Coronary artery (tissue), 2 donors: ENCODE results near the gene COL5A1.
A peak's percentile ranks its signal among the peaks of the same experiment; 100 is the strongest.

Experiments used
- DNase-seq: peaks from one replicate; pipeline ENCODE4 v3.0.0-alpha.2; 2017; ENCODE audit warnings: low spot score
- H3K27ac ChIP-seq, 2 donors: fragments of 200-600 bp; sonication (generic); one replicate each; pipeline ENCODE4 v1.5.1; 2016 to 2019
- H3K4me3 ChIP-seq: fragments of 200-600 bp; sonication (generic); 2 replicates; pipeline ENCODE4 v1.5.1; 2016; ENCODE audit warnings: mild to moderate bottlenecking, moderate library complexity
- TF ChIP-seq, protein P1 (sequence below): fragments of 200-600 bp; sonication (generic); IDR thresholded peaks from one replicate; pipeline ENCODE4 v1.5.1; 2019; ENCODE audit warnings: antibody characterized with exemption

The COL5A1 gene

DNA sequence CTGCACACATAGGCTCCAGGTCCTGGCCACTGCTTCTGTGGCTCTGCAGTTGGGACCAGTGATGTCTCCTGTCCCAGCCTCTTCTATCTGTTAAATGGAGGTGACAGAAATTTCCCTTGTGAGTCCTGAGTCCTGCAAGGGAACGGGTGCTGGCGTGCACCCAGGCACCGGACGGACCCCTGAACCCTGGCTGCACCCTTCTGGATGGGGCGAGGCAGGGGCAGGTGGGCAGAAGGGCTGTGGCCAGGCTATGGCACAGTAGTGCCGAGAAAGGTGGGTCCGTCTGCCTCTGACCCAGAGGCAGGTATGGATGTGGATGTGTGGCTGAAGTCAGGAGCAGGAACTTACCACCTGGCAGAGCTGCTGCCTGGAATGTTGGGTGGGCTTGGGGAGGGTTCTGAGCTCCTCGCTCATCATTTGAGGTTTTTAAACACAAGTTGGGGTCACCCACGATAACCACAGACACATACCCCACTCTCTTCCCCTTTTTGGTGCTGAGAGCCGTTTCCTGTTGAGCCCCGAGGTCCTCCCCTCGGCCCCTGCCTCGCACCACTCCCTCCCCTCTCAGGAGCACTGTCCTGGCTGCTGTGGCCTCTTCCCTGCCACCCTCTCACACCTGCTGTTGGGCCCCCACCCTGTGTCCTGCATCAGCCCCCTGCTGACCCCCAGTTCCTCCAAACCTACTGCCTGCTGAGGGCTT, 82.0 kb downstream of the COL5A1 start:
- H3K4me3 ChIP-seq, result no peak overlapping the region
- peak overlapping the region in 1 of 2 donors; percentile 39 for H3K27ac ChIP-seq
- no peak for DNase-seq
- TF ChIP-seq, protein P1, sequence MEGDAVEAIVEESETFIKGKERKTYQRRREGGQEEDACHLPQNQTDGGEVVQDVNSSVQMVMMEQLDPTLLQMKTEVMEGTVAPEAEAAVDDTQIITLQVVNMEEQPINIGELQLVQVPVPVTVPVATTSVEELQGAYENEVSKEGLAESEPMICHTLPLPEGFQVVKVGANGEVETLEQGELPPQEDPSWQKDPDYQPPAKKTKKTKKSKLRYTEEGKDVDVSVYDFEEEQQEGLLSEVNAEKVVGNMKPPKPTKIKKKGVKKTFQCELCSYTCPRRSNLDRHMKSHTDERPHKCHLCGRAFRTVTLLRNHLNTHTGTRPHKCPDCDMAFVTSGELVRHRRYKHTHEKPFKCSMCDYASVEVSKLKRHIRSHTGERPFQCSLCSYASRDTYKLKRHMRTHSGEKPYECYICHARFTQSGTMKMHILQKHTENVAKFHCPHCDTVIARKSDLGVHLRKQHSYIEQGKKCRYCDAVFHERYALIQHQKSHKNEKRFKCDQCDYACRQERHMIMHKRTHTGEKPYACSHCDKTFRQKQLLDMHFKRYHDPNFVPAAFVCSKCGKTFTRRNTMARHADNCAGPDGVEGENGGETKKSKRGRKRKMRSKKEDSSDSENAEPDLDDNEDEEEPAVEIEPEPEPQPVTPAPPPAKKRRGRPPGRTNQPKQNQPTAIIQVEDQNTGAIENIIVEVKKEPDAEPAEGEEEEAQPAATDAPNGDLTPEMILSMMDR, result no peak

DNA sequence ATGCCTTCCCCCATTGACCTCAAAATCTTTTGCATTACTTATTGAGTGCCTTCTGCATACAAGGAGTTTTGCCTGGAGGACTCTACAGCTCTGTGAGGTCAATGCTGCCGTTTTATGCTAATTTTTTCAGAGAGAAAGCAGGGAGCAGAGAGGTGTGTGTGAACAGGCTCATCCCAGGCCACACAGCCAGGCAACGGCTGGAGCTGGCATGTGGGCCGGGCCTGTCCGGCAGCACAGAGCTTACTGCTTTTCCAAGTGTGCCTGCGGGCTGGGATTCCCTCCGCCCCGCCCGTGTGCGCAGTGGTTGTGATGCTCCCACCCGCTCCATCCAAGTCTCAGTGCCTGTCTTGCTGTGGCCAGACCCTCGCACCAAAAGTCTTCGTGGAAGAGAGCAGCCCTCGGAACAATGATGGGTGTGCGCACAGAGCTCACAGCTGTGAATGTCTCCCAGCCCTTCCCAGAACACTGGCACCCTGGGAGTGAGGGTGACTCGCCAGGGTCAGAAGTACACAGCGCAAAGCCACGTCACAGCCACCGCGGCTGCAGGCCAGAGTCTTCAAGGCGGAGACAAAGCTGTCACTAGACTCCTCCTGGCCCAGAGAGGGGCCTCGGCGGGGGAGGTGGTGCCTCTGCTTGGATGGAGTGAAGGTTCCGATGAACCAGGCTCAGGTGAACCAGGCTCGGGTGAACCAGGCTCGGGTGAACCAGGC, 82.8 kb downstream of the COL5A1 start:
- H3K27ac ChIP-seq, result peak overlapping the region in 1 of 2 donors; percentile 39
- TF ChIP-seq, protein P1, result no peak
- H3K4me3 ChIP-seq, result no peak overlapping the region
- no peak for DNase-seq

DNA sequence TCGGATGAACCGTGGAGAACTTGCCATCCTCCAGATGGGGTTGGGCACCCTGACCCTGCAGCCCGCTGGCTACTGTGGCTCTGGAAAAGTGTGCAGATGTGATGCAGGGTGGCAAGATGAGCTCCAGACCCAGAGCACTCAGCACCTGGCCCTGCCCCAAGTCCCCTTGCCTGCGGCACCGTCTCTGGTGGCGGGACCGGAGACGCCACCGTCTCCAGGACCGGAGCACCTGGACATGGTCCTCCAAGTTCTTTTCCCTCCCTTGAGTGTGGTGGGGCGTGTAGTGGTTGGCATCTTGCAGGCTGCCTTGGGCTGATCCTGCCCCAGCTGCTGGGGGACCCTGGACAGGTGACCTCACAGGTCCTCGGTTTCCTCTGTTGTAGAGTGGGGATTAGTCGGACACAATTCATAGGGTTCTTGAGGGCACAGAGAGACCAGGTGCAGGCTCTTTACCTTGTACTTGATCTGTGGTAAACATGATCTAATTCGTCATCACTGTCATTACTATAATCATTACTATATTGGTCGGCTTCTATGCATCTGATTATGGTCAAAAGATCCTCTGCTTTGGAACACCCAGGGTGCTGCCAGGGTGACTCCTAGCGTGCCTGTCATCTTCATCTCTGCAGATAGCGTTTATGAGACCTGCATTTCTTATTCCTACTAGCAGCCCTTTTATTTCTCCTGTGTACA, 83.5 kb downstream of the COL5A1 start:
- TF ChIP-seq, protein P1, result no peak
- DNase-seq, result no peak
- no peak overlapping the region for H3K4me3 ChIP-seq
- no peak overlapping the region for H3K27ac ChIP-seq

DNA sequence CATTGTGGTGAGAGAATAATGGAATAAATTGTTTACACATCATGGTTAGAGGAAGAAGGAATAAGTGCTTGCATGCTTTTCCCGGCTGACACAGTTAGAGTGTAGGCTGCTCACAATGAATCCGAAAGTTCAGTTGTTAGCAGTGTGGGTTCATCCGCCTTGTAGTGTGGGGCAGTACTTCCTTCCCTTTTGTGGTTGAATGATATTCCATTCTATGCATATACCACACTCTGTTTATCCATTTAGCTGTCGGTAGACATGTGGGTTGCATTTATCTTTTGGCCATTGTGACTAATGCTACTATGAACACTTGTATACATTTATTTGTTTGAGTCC, 84.0 kb downstream of the COL5A1 start:
- H3K4me3 ChIP-seq, result no peak overlapping the region
- DNase-seq, result no peak
- H3K27ac ChIP-seq, result no peak overlapping the region
- TF ChIP-seq, protein P1, result no peak

DNA sequence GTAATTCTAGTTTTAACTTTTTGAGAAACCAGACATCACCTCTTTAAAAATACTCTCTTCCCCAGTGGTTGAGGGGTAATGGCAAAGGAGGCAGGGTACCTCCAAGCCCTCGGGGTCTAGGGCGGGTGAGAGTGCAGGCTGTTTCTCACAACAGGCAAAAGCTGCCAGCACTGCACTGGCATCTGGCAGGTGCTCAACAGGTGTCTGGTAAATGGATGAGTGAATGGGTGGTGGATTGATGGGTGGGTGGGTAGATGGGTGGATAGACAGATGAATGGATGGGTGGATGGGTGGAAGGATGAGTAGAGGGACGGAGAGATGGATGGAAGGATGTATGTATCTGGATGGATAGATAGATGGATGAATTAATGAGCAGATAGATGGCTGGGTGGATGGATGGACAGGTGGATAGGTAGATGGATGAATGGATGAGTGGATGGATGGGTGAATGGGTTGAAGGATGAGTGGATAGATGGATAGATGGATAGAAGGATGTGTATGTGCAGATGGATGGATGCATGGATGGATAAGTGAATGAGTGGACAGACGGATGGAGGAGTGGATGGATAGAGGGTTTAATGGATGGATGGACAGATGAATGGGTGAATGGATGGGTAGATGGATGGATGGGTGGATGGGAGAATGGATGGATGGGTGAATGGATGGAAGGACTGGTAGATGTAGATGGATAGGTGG, 84.6 kb downstream of the COL5A1 start:
- TF ChIP-seq, protein P1, result no peak
- no peak overlapping the region for H3K27ac ChIP-seq
- no peak for DNase-seq
- no peak overlapping the region for H3K4me3 ChIP-seq

DNA sequence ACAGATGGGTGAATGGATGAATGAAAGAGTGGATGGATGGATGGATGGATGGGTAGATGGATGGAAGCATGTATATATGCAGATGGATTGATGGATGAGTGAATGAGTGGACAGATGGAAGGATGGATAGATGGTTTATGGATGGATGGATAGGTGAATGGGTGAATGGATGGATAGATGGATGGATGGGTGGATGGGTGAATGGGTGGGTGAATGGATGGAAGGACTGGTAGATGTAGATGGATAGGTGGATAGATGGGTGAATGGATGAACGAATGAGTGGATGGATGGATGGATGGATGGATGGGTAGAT, 85.1 kb downstream of the COL5A1 start:
- DNase-seq, result no peak
- Histone ChIP-seq H3K4me3 (no peak overlapping the region), H3K27ac (no peak overlapping the region)
- TF ChIP-seq, protein P1, result no peak
